ENCODE results near the gene NEK1.
"Not testable (repeated sequence)": the region's sequence is repeated elsewhere in the genome, so short reads cannot be mapped to it uniquely, and the experiment has no call there.

NEK1 gene

GRCh38 chr4:169582203-169582602 lies 30.2 kb downstream of the NEK1 start:
- Mint-ChIP-seq H3K27ac (no peak overlapping the region), H3K9me3 (no peaks in the 10 kb centered on the region), H3K27me3 (ENCODE audit: low read depth, poor library complexity) (no peaks in the 10 kb centered on the region), H3K36me3 (ENCODE audit: low read depth) (peaks cover 37% of the 10 kb centered on the region), H3K4me3 (no peak overlapping the region), H3K4me1 (no peaks in the 10 kb centered on the region)
- no peak for TF ChIP-seq CTCF (IDR thresholded peaks at IDR 0.05)
- DNase-seq, result no peak

GRCh38 chr4:169573889-169574288 lies 38.5 kb downstream of the NEK1 start:
- no peak for DNase-seq
- H3K27ac Mint-ChIP-seq, result no peak overlapping the region
- H3K4me3 Mint-ChIP-seq, result no peak overlapping the region
- peaks cover 58% of the 10 kb centered on the region for H3K36me3 Mint-ChIP-seq (ENCODE audit: low read depth)
- H3K27me3 Mint-ChIP-seq (ENCODE audit: low read depth, poor library complexity), result no peaks in the 10 kb centered on the region
- H3K9me3 Mint-ChIP-seq, result peaks cover 4% of the 10 kb centered on the region
- H3K4me1 Mint-ChIP-seq, result no peaks in the 10 kb centered on the region
- TF ChIP-seq CTCF (IDR thresholded peaks at IDR 0.05), result no peak

- H3K27ac Mint-ChIP-seq, result no peak overlapping the region
- H3K4me3 Mint-ChIP-seq, result no peak overlapping the region
- no peak for TF ChIP-seq CTCF (IDR thresholded peaks at IDR 0.05)
- H3K36me3 Mint-ChIP-seq (ENCODE audit: low read depth), result peaks cover 56% of the 10 kb centered on the region
- peaks cover 4% of the 10 kb centered on the region for H3K9me3 Mint-ChIP-seq
- H3K27me3 Mint-ChIP-seq (ENCODE audit: low read depth, poor library complexity), result no peaks in the 10 kb centered on the region
- H3K4me1 Mint-ChIP-seq, result no peaks in the 10 kb centered on the region
- no peak for DNase-seq
Measured at GRCh38 chr4:169571435-169571834, 40.9 kb downstream of the NEK1 start.

GRCh38 chr4:169571012-169571411 lies 41.4 kb downstream of the NEK1 start:
- DNase-seq; H3K27me3 Mint-ChIP-seq (ENCODE audit: low read depth, poor library complexity); H3K27ac Mint-ChIP-seq; H3K4me1 Mint-ChIP-seq; H3K4me3 Mint-ChIP-seq; H3K9me3 Mint-ChIP-seq: not testable (repeated sequence)
- H3K36me3 Mint-ChIP-seq (ENCODE audit: low read depth), result peaks cover 52% of the 10 kb centered on the region

GRCh38 chr4:169570266-169570665 lies 42.1 kb downstream of the NEK1 start:
- H3K4me3 Mint-ChIP-seq; H3K4me1 Mint-ChIP-seq; DNase-seq; H3K27me3 Mint-ChIP-seq (ENCODE audit: low read depth, poor library complexity); H3K9me3 Mint-ChIP-seq; H3K27ac Mint-ChIP-seq: not testable (repeated sequence)
- peaks cover 48% of the 10 kb centered on the region for H3K36me3 Mint-ChIP-seq (ENCODE audit: low read depth)

GRCh38 chr4:169569188-169569587 lies 43.2 kb downstream of the NEK1 start:
- H3K4me3 Mint-ChIP-seq; DNase-seq; H3K27me3 Mint-ChIP-seq (ENCODE audit: low read depth, poor library complexity); H3K4me1 Mint-ChIP-seq; H3K27ac Mint-ChIP-seq; H3K9me3 Mint-ChIP-seq: not testable (repeated sequence)
- H3K36me3 Mint-ChIP-seq (ENCODE audit: low read depth), result peaks cover 37% of the 10 kb centered on the region

- Mint-ChIP-seq H3K9me3 (peaks cover 4% of the 10 kb centered on the region), H3K27me3 (ENCODE audit: low read depth, poor library complexity) (no peaks in the 10 kb centered on the region), H3K4me1 (no peaks in the 10 kb centered on the region), H3K27ac (no peak overlapping the region), H3K4me3 (no peak overlapping the region), H3K36me3 (ENCODE audit: low read depth) (peaks cover 25% of the 10 kb centered on the region)
- no peak for TF ChIP-seq CTCF (IDR thresholded peaks at IDR 0.05)
- DNase-seq, result no peak
Measured at GRCh38 chr4:169567916-169568315, 44.5 kb downstream of the NEK1 start.
